Neural crest cell (in vitro differentiated cells): Measurements from ENCODE around the gene FOS. TPM values are rescaled to one million over a fixed set of nuclear protein-coding genes. Genes with fewer than 3 reads are reported as not detected.

Experiments
- DNase-seq: peaks from one replicate; pipeline ENCODE4 v3.0.0; 2021; ENCODE audit warnings: low read depth, mixed read lengths, low spot score
- H3K27ac Mint-ChIP-seq: one replicate; pipeline ENCODE4 v1.8.0; 2021; ENCODE audit warnings: mild to moderate bottlenecking, mixed read lengths; ENCODE audit not compliant: unreplicated experiment
- H3K27me3 Mint-ChIP-seq: 2 replicates; pipeline ENCODE4 v1.8.0; 2021; ENCODE audit warnings: low read depth, mild to moderate bottlenecking, mixed read lengths
- H3K36me3 Mint-ChIP-seq: 2 replicates; pipeline ENCODE4 v1.8.0; 2021; ENCODE audit warnings: low read depth, mild to moderate bottlenecking, mixed read lengths
- H3K4me1 Mint-ChIP-seq: 2 replicates; pipeline ENCODE4 v1.8.0; 2021; ENCODE audit warnings: mixed read lengths
- H3K4me3 Mint-ChIP-seq: one replicate; pipeline ENCODE4 v1.8.0; 2021; ENCODE audit warnings: mild to moderate bottlenecking, mixed read lengths
- H3K9me3 Mint-ChIP-seq: 2 replicates; pipeline ENCODE4 v1.8.0; 2021; ENCODE audit warnings: mixed read lengths
- CTCF ChIP-seq: fragments of 200-600 bp; sonication (generic); conservative IDR thresholded peaks from 2 replicates; pipeline ENCODE4 v1.5.0; 2021; ENCODE audit warnings: antibody characterized with exemption, mild to moderate bottlenecking
- total RNA-seq: library from RNA; stranded (reverse); gene quantifications from 2 replicates; pipeline ENCODE4 v1.2.1, GENCODE V29; 2021

FOS gene
- total RNA-seq, 1 donor from 2014 or later = 3.8 TPM

- DNase-seq = no peak
These were observed 16.0 kb downstream of the FOS start for GRCh38 chr14:75294649-75295033.

GRCh38 chr14:75295061-75295461, 16.4 kb downstream of the FOS start:
- no peaks in the 10 kb centered on the region for H3K9me3 Mint-ChIP-seq
- no peak overlapping the region for H3K27ac Mint-ChIP-seq
- no peaks in the 10 kb centered on the region for H3K36me3 Mint-ChIP-seq
- no peak for TF ChIP-seq CTCF
- H3K4me1 Mint-ChIP-seq = peaks cover 25% of the 10 kb centered on the region
- DNase-seq = peak; percentile 18
- H3K27me3 Mint-ChIP-seq = peaks cover 12% of the 10 kb centered on the region
- peak overlapping the region; percentile 87 for H3K4me3 Mint-ChIP-seq

More at GRCh38 chr14:75294649-75295033, 16.0 kb downstream of the FOS start:
- no peaks in the 10 kb centered on the region for H3K36me3 Mint-ChIP-seq
- peaks cover 16% of the 10 kb centered on the region for H3K27me3 Mint-ChIP-seq
- H3K27ac Mint-ChIP-seq = peak overlapping the region; percentile 91
- no peaks in the 10 kb centered on the region for H3K9me3 Mint-ChIP-seq
- TF ChIP-seq CTCF = peak; percentile 29
- peaks cover 25% of the 10 kb centered on the region for H3K4me1 Mint-ChIP-seq
- peak overlapping the region; percentile 87 for H3K4me3 Mint-ChIP-seq

GRCh38 chr14:75295491-75296345, 17.1 kb downstream of the FOS start:
- Mint-ChIP-seq H3K27ac (no peak overlapping the region), H3K27me3 (peaks cover 8% of the 10 kb centered on the region), H3K36me3 (no peaks in the 10 kb centered on the region), H3K4me3 (peak overlapping the region; percentile 87), H3K4me1 (peaks cover 25% of the 10 kb centered on the region), H3K9me3 (no peaks in the 10 kb centered on the region)
- DNase-seq = peak; percentile 85
- peak; percentile 96 for TF ChIP-seq CTCF

- DNase-seq = no peak
- Mint-ChIP-seq H3K36me3 (no peaks in the 10 kb centered on the region), H3K27me3 (no peaks in the 10 kb centered on the region), H3K9me3 (no peaks in the 10 kb centered on the region), H3K27ac (no peak overlapping the region), H3K4me1 (peaks cover 25% of the 10 kb centered on the region), H3K4me3 (no peak overlapping the region)
- no peak for TF ChIP-seq CTCF
These were observed 18.9 kb downstream of the FOS start for GRCh38 chr14:75297411-75298040.

GRCh38 chr14:75298187-75298965, 19.7 kb downstream of the FOS start:
- H3K27me3 Mint-ChIP-seq = no peaks in the 10 kb centered on the region
- no peak overlapping the region for H3K27ac Mint-ChIP-seq

More at GRCh38 chr14:75298187-75298965, 19.7 kb downstream of the FOS start:
- no peaks in the 10 kb centered on the region for H3K36me3 Mint-ChIP-seq
- DNase-seq = no peak
- peak overlapping the region; percentile 47 for H3K4me3 Mint-ChIP-seq
- H3K4me1 Mint-ChIP-seq = peaks cover 24% of the 10 kb centered on the region
- TF ChIP-seq CTCF = no peak
- no peaks in the 10 kb centered on the region for H3K9me3 Mint-ChIP-seq
